PC-3 (cell line): Measurements from ENCODE around the gene ZDHHC13.

Source experiments
- CTCF ChIP-seq: fragments of 300-600 bp; sonication (generic); conservative IDR thresholded peaks from 2 replicates; pipeline ENCODE4 v1.5.1; 2017; ENCODE audit warnings: antibody characterized with exemption, low read depth, mild to moderate bottlenecking, low read length
- EZH2 ChIP-seq: fragments of 300-600 bp; sonication (generic); IDR thresholded peaks from one replicate; pipeline ENCODE4 v1.6.1; 2017; ENCODE audit warnings: antibody characterized with exemption, mild to moderate bottlenecking, low read length; ENCODE audit not compliant: unreplicated experiment
- EZH2phosphoT487 ChIP-seq: fragments of 300-600 bp; sonication (generic); IDR thresholded peaks from 2 replicates; pipeline ENCODE4 v1.6.1; 2018; ENCODE audit warnings: mild to moderate bottlenecking, antibody characterized with exemption, low read length, borderline replicate concordance

GRCh38 chr11:19173964-19174638, 57.1 kb downstream of the ZDHHC13 start:
- TF ChIP-seq CTCF (no peak), EZH2 (no peak), EZH2phosphoT487 (no peak)
